Esophagus squamous epithelium (tissue), 4 donors: Measurements from ENCODE around the gene TNNT1.

Experiments
- POLR2A ChIP-seq, 4 donors: fragments of 450-650 bp; IDR thresholded peaks; one replicate each; pipeline ENCODE4 v1.6.1; 2017; ENCODE audit warnings: antibody characterized with exemption in 4 of 4, mild to moderate bottlenecking in 4 of 4, moderate library complexity in 3 of 4
- TF ChIP-seq, protein P1 (sequence below), 6 experiments: fragments of 450-650 bp in 4 of 6; fragments of 200-600 bp in 2 of 6; sonication (generic) in 2 of 6; IDR thresholded peaks; one replicate each; pipeline ENCODE4 v1.5.1; 2016 to 2019; ENCODE audit warnings: antibody characterized with exemption in 6 of 6, mild to moderate bottlenecking in 4 of 6, moderate library complexity in 4 of 6

DNA sequence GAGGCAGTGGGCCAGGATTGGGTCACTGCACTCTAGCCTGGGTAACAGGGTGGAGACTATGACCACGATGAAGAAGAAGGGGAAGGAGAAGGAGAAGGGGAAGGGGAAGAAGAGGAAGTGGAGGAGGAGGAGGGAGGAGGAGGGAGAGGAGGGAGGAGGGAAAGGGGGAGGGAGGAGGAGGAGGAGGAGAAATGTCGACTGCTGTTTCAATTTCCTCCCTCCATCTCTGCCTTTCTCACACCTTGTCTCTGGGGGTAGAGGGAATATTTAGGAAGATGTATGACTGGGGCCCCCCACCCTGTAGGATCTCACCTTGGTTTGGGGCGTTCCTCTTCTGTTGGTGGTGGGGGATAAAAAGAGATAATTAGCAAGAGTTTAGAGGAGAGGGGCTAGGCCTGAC is 3.8 kb downstream of the TNNT1 start:
- no peak for TF ChIP-seq POLR2A (IDR thresholded peaks at IDR 0.05)
- TF ChIP-seq, protein P1, sequence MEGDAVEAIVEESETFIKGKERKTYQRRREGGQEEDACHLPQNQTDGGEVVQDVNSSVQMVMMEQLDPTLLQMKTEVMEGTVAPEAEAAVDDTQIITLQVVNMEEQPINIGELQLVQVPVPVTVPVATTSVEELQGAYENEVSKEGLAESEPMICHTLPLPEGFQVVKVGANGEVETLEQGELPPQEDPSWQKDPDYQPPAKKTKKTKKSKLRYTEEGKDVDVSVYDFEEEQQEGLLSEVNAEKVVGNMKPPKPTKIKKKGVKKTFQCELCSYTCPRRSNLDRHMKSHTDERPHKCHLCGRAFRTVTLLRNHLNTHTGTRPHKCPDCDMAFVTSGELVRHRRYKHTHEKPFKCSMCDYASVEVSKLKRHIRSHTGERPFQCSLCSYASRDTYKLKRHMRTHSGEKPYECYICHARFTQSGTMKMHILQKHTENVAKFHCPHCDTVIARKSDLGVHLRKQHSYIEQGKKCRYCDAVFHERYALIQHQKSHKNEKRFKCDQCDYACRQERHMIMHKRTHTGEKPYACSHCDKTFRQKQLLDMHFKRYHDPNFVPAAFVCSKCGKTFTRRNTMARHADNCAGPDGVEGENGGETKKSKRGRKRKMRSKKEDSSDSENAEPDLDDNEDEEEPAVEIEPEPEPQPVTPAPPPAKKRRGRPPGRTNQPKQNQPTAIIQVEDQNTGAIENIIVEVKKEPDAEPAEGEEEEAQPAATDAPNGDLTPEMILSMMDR (IDR thresholded peaks at IDR 0.05): no peak
